NK-92 (cell line): ENCODE data around the gene MAFF.

ENCODE experiments used
- DNase-seq: peaks from one replicate; lab custom pipeline; 2025; ENCODE audit not compliant: unreplicated experiment; lab: John Stamatoyannopoulos, UW

Gene MAFF

GRCh38 chr22:38247713-38248112, 45.9 kb downstream of the MAFF start:
- no peak for DNase-seq

GRCh38 chr22:38248280-38248679, 46.5 kb downstream of the MAFF start:
- DNase-seq: no peak

GRCh38 chr22:38249301-38249700, 47.5 kb downstream of the MAFF start:
- DNase-seq: no peak

- DNase-seq: no peak
These were observed 48.2 kb downstream of the MAFF start for GRCh38 chr22:38249803-38250642.

- DNase-seq: no peak
These were observed 49.0 kb downstream of the MAFF start for GRCh38 chr22:38250643-38251340.

- no peak for DNase-seq
These were observed 49.5 kb downstream of the MAFF start for GRCh38 chr22:38251341-38251692.

DNA sequence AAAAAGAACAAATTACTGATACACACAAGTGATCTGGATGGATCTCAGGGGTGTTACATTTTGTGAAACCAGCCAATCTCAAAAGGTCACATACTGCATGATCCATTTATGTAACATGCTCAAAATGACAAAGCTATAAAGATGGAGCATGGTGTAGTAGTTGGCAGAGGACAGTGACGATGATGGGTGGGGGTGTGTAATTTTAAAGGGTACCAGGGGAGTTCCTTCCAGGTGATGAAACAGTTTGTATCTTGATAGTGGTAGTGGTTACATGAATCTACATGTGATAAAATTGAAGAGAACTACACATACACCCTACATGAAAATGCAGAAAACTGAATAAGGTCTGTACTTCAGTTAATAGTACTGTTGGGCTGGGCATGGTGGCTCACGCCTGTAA, 53.9 kb downstream of the MAFF start:
- no peak for DNase-seq

- no peak for DNase-seq
These were observed 55.4 kb downstream of the MAFF start for GRCh38 chr22:38257181-38257580.

- DNase-seq: no peak
These were observed 56.0 kb downstream of the MAFF start for GRCh38 chr22:38257650-38258250.

DNA sequence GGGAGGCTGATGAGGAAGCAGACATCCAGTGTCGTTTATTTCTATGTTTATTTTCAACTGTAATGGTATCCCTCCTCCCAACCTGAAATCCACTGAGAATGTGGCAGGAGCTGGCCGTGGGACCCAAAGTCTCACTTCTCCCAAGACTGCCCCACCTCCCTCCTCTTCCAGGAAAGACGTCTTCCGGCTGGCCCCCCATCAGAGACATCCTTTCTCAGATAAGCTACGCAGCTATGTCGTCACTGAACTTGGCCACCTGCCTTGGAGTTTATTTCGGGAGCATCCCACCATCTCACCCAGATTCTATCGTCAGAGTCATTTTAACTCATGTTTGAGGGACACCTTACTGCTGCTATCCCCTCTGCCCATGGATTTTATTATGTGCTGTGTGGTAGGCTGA, 57.1 kb downstream of the MAFF start:
- DNase-seq: no peak

GRCh38 chr22:38259370-38259769, 57.6 kb downstream of the MAFF start:
- no peak for DNase-seq

- DNase-seq: no peak
These were observed 59.2 kb downstream of the MAFF start for GRCh38 chr22:38260761-38261681.

DNA sequence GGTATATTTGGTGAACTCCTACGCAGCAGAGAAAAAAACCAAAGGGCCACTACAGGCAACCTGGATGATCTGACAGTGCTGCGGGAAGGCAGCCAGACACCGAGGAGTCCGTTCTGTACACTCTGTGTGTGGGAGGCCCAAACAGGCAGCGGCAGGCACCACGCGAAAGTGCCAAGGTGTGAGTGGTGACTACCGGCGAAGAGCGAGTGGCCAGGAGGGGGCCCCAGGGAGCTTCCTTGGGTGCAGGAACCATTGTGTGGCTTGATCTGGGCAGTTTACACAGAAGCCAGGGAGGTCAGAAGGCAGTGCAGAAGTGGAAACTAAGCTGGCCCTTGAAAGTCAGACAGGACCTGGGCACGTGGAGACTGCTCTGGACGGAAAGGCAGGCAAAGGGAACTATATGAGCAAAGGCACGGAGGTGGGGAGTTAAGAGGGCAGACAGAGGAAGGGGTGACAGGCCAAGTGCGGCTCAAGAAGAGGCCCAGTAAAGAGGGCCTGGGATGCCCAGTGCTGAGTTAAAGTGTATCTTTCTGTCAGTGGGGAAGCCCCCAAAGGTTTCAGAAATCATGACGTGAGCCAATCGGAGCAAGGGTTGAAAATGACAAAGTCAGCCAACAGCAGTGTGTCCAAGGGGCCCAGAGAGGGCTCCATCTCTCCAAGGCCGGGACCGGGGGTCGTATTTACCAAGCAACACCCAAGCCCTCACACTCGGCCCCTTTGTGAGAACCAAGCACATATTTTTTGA, 60.4 kb downstream of the MAFF start:
- no peak for DNase-seq

- no peak for DNase-seq
These were observed 62.6 kb downstream of the MAFF start for GRCh38 chr22:38264322-38264843.
